NCI-H226 (cell line): ENCODE data around the gene RAB3D.

Experiments
- DNase-seq: peaks from one replicate; pipeline ENCODE4 v3.0.0-alpha.2; 2015

The RAB3D gene

GRCh38 chr19:11293433-11294389, 45.7 kb downstream of the RAB3D start:
- peak; percentile 90 for DNase-seq

DNA sequence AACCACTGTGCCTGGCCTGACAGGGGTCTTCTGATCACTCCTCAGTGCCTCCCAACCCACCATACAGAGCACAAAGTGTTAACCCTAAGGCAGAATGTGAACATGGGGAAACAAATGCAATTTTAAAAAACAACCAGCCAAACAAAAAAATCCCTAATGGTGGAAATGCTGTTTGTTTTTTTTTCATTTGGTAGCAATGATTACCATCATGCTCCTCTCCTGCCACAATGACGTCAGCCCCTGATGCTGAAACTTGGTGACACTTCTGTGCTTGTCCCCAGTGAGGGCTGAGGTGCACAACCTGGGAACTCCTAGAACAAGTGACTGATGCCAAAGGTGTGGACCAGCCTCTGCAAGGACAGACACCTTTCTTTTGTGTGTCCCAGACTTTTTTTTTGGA, 47.5 kb downstream of the RAB3D start:
- DNase-seq: no peak

DNA sequence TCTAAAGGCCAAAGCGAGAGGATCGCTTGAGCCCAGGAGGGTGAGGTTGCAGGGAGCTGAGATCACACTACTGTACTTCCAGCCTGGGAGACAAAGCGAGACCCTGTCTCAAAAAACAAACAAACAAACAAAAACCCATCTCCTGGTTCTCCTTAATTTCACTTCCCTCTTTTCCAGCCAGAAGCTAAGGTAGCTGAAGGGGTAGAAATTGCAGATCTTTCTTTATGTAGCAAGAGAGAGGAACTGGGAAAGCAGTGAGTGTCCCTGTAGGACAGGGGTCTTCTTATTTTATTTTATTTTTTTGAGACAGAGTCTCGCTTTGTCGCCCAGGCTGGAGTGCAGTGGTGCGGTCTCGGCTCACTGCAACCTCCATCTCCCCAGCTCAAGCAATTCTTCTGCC, 48.0 kb downstream of the RAB3D start:
- no peak for DNase-seq

GRCh38 chr19:11290256-11290655, 49.2 kb downstream of the RAB3D start:
- DNase-seq: no peak

GRCh38 chr19:11288349-11288748, 51.1 kb downstream of the RAB3D start:
- DNase-seq: no peak

DNA sequence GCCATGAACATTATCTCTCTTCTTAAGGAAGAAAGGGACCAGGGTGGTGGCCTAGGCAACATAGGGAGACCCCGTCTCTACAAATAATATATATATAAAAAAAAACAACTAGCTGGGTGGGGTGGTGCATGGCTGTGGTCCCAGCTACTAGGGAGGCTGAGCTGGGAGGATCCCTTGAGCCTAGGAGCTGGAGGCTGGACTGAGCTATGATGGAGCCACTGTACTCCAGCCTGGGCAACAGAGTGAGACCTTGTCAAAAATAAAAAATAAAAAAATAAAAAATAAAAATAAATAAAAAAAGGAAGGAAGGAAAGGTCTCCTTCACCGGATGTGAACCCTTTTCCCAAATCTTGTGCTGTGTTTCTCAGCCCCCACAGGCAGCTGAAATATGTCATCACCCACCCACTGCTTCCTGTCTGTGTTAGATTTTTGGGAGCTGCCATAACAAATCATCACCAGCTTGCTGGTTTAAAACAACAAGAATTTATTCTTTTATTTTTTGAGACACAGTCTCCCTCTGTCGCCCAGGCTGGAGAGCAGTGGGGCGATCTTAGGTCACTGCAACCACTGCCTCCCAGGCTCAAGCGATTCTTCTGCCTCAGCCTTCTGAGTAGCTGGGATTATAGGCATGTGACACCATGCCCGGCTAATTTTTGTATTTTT, 53.0 kb downstream of the RAB3D start:
- DNase-seq: no peak

DNA sequence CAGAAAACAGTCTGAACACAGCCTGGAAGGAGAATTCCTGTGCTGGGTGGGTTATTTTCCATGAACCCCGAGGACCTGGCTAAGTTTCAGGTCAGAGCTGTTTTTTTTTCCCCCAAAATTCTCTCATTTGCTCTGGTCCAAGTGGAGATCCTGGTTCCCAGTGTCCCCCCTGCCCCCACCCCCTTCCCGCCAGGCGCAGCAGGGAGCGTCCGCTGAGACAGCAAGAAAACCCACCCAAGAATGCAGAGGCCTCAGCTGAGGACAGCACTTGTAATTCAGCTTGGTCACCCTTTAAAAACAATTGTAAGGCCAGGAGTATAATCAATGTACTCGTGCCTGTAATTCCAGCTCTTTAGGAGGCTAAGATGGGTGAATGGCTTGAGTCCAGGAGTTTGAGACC, 54.9 kb downstream of the RAB3D start:
- DNase-seq: no peak

DNA sequence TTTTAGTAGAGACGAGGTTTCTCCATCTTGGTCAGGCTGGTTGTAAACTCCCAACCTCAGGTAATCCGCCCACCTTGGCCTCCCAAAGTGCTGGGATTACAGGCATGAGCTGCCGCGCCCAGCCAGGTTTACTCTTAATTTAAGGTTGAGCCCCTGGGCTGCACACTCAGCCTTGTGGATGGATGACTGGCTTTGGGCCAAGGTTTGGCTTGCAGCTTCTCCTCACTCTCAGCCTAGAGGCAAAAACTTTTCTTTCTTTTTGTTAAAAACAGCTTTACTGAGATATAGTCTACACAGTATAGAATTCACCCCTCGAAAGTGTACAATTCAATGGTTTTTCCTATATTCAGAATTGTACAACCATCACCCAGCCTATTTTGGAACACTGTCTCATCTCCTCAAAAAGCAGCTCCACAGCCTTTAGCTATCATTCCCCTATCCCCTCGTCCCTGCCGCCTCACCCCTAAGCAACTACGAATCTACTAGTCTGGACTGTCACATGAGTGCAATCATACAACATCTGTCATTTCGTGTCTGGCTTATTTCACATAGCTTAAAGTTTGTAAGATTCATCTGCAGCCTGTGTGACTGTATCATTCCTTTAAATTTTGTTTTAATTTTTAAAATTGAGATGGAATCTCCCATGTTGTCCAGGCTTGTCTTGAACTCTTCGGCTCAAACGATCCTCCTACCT, 58.0 kb downstream of the RAB3D start:
- no peak for DNase-seq

DNA sequence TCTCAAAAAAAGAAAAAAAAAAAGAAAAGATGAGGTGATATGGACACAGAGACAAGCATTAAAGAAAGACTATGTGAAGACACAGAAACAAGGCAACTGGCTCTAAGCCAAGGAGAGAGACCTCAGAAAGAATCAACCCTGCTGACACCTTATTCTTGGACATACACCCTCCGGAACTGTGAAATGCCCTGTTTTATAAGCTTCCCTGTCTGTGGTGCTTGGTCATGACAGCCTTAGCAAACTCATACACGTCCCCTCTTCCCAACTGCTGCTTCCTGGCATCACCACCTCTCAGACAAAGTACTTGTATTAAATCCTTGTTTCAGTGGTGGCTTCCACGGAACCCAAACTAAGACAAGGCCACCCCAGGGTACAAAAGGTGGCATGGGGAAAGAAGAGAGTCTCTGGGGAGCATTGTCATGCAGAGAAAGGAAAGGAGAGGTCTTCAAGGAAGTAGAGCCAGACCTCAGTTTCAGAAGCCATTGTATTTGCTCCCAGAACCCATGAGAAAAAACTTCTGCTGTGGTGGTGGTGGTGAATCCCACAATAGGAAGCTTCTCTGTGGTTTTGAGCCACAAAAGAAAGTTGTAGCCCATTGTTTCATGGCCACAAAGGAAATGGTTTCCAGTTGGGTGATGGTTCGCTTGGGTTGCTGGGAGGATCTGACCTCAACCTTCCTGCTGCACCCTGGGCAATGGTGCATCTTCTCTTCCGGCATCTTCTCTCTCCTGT, 59.8 kb downstream of the RAB3D start:
- no peak for DNase-seq

DNA sequence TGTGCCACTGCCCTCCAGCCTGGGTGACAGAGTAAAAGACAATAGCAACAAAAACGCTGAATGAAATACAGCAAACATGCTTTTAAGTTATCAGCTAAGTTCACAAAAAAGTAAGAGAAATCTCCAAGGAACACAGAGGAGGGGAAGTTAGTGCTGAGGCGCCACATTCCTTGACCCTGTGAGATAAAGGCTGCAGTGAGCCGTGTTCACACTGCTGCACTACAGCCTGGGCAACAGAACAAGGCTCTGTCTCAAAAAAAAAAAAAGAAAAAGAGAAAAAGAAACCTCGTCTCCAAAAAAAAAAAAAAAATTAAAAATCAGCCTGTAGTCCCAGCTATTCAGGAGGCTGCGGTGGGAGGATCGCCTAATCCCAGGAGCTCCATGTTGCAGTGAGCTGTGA, 60.8 kb downstream of the RAB3D start:
- no peak for DNase-seq

- no peak for DNase-seq
These were observed 64.8 kb downstream of the RAB3D start for GRCh38 chr19:11274533-11275086.

DNA sequence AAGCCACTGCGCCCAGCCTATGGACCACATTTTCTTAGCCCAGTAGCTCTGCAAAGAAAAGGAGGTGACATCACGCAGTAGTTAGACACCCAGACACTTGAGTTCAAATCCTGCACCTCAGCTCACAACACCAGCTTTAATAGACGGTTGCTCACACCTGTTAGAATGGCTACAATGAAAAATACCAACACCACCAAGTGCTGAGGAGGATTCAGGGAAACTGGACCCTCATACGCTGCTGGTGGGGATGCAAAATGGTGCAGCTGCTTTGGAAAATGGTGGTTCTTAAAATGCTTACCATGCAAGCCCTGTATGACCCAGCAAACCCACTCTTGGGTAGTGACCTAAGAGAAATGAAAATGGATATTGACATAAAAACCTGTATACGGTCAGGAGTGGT, 65.5 kb downstream of the RAB3D start:
- DNase-seq: no peak

DNA sequence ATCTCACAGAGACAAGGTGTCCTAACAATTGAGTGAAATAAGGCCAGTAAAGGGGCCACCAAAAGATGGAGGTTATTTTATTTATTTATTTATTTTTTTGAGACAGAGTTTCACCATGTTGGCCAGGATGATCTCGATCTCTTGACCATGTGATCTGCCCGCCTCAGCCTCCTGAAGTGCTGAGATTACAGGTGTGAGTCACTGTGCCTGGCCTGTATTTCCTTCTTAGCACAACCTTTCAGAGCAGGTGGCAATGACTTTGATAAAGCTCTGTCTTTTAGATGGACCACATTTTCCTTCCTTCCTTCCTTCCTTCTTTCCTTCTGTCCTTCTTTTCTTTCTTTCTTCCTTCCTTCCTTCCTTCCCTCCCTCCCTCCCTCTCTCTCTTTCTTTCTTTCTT, 66.2 kb downstream of the RAB3D start:
- DNase-seq: no peak
